ENCODE measurements around the gene CDK11B. TPM values are rescaled to one million over a fixed set of nuclear protein-coding genes. Genes with fewer than 3 reads are reported as not detected.

The CDK11B gene
- total RNA-seq, 1 donor from 2014 or later = 23.4 TPM

- Mint-ChIP-seq H3K4me1 (ENCODE audit: low read depth, unreplicated experiment) (no peaks in the 10 kb centered on the region), H3K9me3 (ENCODE audit: unreplicated experiment) (no peaks in the 10 kb centered on the region), H3K27me3 (ENCODE audit: low read depth, unreplicated experiment) (peaks cover 25% of the 10 kb centered on the region), H3K4me3 (ENCODE audit: unreplicated experiment) (no peak overlapping the region), H3K36me3 (ENCODE audit: low read depth, unreplicated experiment) (no peaks in the 10 kb centered on the region), H3K27ac (ENCODE audit: unreplicated experiment) (no peak overlapping the region)
- Histone ChIP-seq H3K9me3 (ENCODE audit: insufficient read depth, low read depth, low read length) (no peaks in the 10 kb centered on the region), H3K9ac (ENCODE audit: low read length) (no peak overlapping the region), H4K20me1 (ENCODE audit: insufficient read depth, low read length) (no peaks in the 10 kb centered on the region), H3K4me3 (ENCODE audit: insufficient read depth, low read depth, low read length) (no peak overlapping the region), H2AFZ (ENCODE audit: low read depth, low read length) (no peak overlapping the region), H3K79me2 (ENCODE audit: insufficient read depth, low read length) (no peaks in the 10 kb centered on the region), H3K4me2 (ENCODE audit: low read length) (no peak overlapping the region), H3K36me3 (ENCODE audit: insufficient read depth, low read length) (no peaks in the 10 kb centered on the region), H3K27ac (ENCODE audit: low read depth, low read length) (no peak overlapping the region), H3K27me3 (ENCODE audit: insufficient read depth, low read length) (peaks cover 7% of the 10 kb centered on the region), H3K4me1 (ENCODE audit: insufficient read depth, low read length) (peaks cover under 1% of the 10 kb centered on the region)
- no peak for FAIRE-seq
- DNase-seq (ENCODE audit: low read depth) = no peak
- no peak for TF ChIP-seq CTCF (IDR thresholded peaks at IDR 0.05; ENCODE audit: insufficient read depth, low read depth, low read length)
- TF ChIP-seq EZH2 (IDR thresholded peaks at IDR 0.05; ENCODE audit: insufficient read depth, low read length) = no peak
Measured at GRCh38 chr1:1604374-1605033, 54.3 kb downstream of the CDK11B start.

- peaks cover 7% of the 10 kb centered on the region for H3K27me3 ChIP-seq (ENCODE audit: insufficient read depth, low read length)
Measured at GRCh38 chr1:1603671-1604373, 55.0 kb downstream of the CDK11B start.

More at GRCh38 chr1:1603671-1604373, 55.0 kb downstream of the CDK11B start:
- H3K9me3 Mint-ChIP-seq (ENCODE audit: unreplicated experiment) = no peaks in the 10 kb centered on the region
- no peak overlapping the region for H3K4me3 Mint-ChIP-seq (ENCODE audit: unreplicated experiment)
- H3K4me2 ChIP-seq (ENCODE audit: low read length) = no peak overlapping the region
- H3K27ac Mint-ChIP-seq (ENCODE audit: unreplicated experiment) = no peak overlapping the region
- FAIRE-seq (no peak), DNase-seq (ENCODE audit: low read depth) (no peak)
- peaks cover 3% of the 10 kb centered on the region for H3K4me1 ChIP-seq (ENCODE audit: insufficient read depth, low read length)
- no peaks in the 10 kb centered on the region for H3K36me3 Mint-ChIP-seq (ENCODE audit: low read depth, unreplicated experiment)
- TF ChIP-seq CTCF (IDR thresholded peaks at IDR 0.05; ENCODE audit: insufficient read depth, low read depth, low read length) (no peak), EZH2 (IDR thresholded peaks at IDR 0.05; ENCODE audit: insufficient read depth, low read length) (no peak)
- H4K20me1 ChIP-seq (ENCODE audit: insufficient read depth, low read length) = no peaks in the 10 kb centered on the region
- H2AFZ ChIP-seq (ENCODE audit: low read depth, low read length) = no peak overlapping the region
- H3K36me3 ChIP-seq (ENCODE audit: insufficient read depth, low read length) = no peaks in the 10 kb centered on the region
- no peak overlapping the region for H3K9ac ChIP-seq (ENCODE audit: low read length)
- no peak overlapping the region for H3K27ac ChIP-seq (ENCODE audit: low read depth, low read length)
- peaks cover 29% of the 10 kb centered on the region for H3K27me3 Mint-ChIP-seq (ENCODE audit: low read depth, unreplicated experiment)
- no peak overlapping the region for H3K4me3 ChIP-seq (ENCODE audit: insufficient read depth, low read depth, low read length)
- H3K79me2 ChIP-seq (ENCODE audit: insufficient read depth, low read length) = no peaks in the 10 kb centered on the region
- H3K4me1 Mint-ChIP-seq (ENCODE audit: low read depth, unreplicated experiment) = no peaks in the 10 kb centered on the region
- H3K9me3 ChIP-seq (ENCODE audit: insufficient read depth, low read depth, low read length) = no peaks in the 10 kb centered on the region
